Kasumi-1 (cell line): ENCODE data around the gene MAP1LC3A.
A peak's percentile ranks its signal among the peaks of the same experiment; 100 is the strongest.

ENCODE experiments used
- DNase-seq, 2 experiments: peaks; one replicate each; lab custom pipeline; 2025; lab: John Stamatoyannopoulos, UW

Gene MAP1LC3A

DNA sequence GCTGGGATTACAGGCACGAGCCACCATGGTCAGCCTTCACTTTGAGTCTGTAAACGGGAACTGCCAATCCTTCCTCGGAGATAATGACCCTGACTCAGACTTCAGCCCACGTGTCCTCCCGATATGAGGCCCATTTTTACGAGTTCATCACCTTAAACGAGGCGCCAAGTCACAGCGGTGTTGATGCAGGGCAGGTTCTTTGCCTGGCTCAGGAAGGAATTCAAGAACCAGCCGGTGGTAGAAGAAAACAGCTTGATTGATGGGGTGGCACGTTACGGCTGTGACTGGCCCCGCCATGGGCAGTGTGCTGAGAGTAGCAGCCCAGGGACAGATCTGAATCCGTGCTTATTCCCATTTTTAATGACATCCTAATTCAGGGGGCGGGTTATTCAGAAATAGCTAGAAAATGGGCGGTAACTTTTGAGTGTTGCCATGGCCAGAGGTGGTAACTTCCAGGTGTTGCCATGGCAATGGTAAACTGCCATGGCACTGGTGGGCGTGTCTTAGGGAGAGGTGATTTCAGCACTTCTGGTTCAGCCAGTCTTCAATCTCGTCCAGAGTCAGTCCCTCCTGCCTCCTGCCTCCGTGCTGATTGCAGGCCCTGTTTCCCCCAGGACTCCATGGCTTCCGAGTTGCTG is 9.1 kb upstream of the MAP1LC3A start:
- no peak for DNase-seq

DNA sequence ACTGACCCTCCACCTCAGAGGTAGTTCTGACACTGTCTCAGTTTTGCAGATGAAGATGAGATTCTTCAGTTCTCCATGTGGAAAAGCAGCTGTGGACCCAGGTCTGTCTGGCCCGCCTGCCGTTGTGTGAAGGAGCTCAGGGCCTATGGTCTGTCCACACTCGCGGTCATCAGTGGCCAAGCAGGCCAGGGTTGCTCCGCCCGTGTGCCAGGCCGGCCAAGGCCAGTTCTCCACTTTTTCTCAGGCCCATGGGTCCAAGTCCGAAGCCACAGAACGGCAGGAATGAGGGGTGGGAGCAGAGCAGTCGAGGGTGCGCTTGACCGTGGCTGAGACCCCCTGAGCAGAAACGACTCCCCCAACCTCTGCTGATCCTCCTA is 8.6 kb upstream of the MAP1LC3A start:
- no peak for DNase-seq

DNA sequence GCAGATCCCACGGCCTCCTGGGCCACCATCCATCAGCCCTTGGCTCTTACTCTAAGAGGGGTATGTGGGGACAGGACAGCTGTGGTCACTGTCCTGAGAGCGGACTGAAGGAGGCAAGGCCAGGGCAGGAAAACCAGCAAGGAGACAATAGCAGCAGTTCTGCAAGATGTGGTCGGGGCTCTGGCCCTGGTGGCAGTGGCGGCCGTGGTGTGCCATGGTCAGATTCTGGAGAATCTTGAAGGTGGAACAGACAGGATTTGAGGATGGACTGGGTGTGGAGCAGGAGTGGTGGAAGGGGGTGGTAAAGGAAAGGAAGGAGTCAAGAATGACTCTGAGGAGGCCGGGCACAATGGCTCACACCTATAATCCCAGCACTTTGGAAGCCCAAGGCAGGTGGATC is 5.9 kb upstream of the MAP1LC3A start:
- no peak for DNase-seq

DNA sequence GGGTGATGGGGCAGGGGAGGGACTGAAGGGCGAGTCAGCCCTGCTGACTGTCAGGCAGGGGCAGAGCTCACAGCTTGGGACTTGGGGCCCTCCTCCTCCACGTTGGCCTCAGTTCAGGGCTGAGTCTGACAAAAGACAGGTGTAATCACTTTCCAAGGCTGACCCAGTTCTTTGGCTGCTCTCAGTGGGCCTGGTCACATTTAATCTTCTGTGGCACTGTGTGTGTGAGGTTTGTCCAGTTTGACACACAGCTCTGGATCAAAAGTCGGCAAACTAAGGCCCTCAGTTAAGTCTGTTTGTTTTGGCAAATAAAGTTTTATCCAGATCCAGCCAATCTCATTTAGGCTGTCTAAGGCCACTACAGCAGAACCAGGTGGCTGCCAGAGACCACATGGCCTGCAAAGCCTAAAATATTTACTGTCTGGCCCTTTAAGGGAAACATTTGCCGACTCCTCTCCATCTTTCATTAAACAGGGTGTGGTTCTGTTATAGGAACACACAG is 5.1 kb upstream of the MAP1LC3A start:
- DNase-seq, result no peak

DNA sequence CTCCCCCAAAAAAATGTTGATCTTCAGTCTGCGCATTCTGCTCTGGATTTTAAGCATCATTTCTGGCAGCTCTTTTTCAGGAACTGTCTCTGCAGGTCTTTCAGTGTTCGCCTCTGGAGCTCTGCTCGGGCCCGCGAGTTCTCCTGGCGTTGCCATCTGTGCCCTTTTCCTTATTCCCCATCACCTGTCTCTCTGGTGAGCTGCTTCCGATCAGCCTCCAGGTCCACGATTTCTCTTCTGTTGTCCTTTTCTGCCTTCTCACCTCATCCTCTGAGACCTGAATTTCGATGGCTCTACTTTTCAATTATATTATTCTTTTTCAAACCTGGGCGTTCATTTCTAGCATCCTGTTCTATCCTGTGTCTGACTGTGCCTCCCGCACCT is 590 bp upstream of the MAP1LC3A start:
- no peak for DNase-seq

DNA sequence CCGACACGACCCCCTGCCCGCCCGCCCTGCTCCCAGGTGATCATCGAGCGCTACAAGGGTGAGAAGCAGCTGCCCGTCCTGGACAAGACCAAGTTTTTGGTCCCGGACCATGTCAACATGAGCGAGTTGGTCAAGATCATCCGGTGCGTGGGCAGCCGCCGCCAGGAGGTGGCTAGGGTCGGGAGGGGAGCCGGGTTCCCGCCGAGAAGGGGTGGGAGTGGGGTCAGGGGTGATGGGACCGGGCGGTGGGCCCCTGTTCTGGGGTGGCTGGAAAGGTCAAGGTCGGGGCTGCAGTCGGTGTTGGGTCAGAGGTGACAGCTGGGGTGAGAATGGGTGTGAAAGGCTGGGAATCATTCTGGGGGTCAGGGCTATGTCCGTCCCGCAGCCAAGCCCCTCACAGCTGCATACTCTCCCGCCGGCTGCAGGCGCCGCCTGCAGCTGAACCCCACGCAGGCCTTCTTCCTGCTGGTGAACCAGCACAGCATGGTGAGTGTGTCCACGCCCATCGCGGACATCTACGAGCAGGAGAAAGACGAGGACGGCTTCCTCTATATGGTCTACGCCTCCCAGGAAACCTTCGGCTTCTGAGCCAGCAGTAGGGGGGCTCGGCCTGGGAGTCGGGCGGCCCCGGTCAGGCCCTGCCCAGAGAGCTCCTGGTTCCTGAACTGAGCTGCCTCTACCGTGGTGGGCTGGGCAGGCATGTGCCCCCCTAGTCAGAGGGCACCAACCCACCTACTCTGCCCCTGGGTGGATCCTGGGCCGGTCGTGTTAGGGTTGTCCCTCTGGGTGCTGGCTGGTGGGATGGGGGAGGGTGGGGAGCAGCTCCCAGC is 1.0 kb downstream of the MAP1LC3A start:
- no peak for DNase-seq

DNA sequence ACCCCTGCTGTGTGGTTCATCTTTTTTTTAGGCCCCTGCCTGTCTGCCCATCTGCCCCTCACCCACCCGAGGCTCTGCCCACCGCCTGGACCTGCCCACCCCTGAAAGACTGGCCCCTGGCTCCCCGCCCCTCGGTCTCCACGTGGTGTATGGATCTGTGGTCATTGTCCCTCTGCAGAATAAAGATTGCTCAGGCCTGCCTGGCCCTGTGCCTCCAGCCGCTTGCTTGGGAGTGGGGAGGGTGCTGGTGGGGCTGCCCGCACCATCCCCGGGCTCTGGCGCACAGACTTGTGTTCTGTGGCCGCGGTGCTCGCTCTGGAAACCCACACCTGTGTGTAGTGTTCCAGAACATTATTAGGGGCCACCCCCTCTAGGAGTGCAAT is 1.6 kb downstream of the MAP1LC3A start:
- DNase-seq, result no peak

DNA sequence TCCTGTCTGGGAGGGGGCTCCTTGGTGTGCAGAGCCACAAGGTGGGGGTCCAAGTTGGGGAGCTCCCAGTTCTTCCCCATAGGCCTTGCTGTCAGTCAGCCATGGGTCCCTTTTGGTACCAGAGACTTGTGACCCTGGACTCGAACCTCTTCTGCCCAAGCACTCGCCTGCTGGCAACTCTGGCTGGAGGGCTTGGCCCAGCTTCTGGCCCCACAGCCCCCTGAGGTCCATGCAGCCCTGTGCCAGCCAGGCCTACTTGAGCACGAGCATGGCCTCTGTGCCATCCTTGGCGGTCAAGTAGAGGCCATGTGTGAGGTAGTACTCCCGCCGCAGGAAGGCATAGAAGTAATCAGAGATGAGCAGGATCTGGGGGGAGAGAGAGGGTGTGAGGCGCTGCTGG is 2.1 kb downstream of the MAP1LC3A start:
- DNase-seq, result no peak

DNA sequence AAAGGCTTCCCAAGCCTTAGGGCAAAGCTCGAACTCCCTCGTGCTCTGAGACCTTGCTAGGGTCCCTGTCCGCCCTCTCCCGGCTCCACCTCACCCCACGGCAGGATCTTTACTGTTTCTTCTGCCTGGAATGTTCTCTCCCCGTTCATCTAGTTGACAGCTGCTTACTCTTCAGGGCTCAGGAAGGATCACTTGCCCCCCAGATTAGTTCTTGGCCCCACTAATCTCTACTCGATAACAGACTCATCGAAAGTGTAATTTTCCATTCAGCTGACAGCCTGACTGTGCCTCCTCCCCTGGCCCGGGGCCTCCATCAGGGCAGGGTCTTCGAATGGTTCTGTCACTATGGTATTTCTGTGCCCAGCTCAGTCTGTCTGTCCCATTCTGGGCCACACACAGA is 3.1 kb downstream of the MAP1LC3A start:
- no peak for DNase-seq

DNA sequence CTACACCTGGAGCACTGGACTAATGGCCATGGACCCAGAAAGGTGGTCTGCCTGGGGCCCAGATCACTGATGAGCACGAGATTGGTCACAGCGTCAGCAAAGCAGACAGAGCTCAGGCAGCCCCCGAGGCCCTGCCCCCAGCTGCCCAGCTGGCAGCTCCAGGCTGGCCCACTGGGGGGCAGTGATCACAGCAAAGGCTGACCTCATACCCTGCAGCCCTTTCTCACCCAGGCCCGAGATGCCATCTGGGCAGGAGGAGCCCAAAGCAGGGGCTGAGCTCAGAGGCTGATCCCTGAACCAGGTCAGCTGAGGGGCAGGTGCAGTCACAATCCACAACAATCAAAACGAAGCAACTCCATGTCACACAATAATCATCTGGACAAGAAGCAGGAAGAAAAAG is 4.1 kb downstream of the MAP1LC3A start:
- DNase-seq, result peak; percentile 2 to 8

DNA sequence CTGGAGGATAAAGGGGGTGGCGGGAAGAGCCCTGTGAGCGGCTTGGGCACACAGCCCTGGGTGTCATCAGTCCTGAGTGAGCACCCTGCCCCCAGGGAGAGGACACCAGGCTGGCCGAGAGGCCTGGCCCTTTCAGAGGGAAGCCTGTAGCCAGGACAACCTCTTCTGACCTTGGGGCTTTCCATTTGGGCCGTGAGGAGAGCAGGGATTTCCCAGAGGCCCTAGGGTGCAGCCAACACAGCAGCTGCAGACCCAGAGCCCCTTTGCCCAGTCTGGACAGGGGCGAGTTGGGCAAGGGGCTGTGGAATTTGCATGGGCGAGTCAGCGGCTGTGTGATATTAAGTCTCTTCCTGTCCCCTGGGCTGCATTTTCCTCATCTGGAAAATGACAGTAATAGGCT is 6.3 kb downstream of the MAP1LC3A start:
- no peak for DNase-seq

DNA sequence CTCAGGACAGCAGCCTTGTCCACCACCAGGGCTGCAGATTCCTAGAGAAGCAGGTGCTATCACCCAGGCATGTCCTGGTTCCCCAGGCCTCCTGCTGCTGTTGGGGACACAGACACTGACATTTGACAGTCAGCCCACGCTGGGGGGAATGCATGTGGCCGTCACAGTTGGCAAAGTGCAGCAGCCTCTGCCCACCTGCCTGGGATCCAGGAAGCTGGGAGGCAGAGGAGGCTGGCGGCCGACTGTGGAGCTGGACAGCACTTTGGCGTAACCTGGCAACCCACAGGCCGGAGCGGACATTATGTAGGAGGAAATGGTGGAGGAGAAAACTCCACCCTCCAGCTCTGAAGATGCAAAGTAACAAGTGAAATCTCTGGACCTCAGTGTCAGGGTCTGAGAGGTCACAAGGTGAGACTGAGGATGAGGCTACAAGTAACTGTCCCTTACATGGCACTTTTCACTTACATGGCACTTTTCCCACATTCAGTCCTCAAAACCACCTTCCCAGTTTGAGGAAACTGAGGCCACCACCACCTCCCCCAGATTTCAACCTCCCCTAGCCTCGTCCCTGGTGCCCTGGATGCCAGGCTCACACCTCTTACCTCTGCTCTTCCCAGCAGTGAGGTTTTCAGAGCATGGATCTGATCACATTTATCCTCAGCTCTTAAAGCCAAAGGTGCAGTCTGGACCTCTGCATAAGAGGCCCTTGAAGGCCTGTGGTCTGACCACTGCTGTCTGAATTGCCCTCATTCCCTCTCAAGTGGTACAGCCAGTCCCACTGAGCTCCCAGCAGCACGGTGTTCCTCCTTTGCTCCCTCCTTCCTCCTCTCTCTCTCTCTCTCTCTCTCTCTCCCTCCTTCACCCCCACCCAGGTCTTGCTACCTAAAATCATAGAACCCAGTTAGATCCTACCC is 8.7 kb downstream of the MAP1LC3A start:
- DNase-seq, result no peak

DNA sequence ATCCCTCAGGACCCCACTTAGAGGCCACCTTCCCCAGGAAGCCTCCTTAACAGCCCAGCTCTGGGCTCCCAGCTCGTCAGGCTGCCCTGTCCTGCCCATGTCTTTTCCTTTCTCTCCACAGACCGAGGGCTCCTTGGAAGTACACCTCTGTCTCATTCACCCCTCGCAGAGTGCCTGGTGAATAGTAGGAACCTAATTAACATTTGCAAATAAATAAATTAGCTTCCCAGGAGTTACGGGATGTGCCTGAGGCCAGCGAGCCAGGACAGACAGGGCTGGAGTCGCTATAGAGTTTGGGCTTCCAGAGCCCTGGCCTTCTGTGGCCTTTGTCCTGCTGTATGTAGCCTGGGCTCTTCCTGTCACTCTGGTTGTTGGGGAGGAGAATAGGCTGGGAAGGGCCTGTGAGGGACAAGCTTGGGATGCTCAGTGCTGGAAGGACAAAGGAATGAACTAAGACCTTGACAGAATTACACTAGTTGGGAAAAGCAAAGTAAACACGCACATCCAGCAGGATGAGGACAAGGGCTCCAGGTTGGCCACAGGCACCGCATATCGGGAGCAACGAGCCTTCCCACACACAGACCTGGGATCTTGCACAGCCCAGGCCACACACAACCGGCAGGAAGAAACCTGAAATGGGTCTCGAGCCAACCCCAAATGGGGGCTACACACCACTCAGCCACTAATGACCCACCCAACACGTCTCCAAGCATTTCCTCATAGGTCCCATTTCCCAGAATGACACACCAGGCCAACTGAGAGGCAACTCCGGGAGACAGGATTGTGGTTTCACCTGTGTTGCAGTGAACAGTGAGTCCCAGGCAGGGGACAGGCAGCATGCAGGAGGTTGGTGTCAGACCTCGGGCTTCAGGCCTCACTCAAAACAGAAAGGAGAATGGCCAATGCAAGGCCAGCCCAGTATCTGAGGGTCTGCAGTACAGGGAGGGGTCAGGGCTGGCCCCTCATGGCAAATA is 9.7 kb downstream of the MAP1LC3A start:
- no peak for DNase-seq

DNA sequence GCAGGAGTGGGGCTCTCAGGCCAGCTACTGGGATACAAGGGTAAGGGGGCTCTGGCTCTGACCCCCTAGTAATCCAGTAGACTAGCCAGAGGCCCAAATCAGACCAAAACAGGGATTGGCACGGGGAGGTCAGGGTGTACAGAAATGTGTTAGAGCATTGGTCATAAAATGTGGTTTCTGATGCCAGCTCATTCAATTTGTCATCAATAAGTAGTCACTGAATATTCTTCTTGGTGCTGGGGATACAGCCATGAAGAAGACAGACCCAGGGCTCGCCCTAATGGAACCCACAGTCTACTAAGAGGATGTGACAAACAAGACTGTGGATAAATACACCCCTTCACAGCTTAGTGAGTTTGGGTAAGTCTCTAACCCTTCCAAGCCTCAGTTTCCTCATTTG is 11.1 kb downstream of the MAP1LC3A start:
- no peak for DNase-seq

DNA sequence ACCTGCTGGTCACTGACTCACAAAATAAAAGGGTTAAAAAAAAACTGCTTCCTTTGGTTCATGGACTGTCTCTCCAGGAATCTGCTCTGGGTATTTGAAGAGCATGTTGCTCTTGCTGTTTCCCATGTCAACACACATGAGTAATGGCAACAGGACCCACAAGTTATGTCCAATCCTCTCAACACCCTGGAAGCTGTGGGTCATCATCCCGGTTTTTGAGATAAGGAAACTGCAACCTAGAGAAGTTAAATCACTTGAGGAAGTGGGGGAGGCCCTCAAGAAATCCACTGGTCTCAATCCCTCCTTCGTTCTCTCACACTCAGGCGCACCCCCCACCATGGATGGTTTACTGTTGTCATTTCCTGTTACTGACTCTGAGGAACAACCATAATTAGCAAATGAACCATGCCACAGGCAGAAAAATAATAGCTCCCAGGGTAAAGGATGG is 12.4 kb downstream of the MAP1LC3A start:
- peak in 1 of 2 experiments; percentile 17 for DNase-seq

DNA sequence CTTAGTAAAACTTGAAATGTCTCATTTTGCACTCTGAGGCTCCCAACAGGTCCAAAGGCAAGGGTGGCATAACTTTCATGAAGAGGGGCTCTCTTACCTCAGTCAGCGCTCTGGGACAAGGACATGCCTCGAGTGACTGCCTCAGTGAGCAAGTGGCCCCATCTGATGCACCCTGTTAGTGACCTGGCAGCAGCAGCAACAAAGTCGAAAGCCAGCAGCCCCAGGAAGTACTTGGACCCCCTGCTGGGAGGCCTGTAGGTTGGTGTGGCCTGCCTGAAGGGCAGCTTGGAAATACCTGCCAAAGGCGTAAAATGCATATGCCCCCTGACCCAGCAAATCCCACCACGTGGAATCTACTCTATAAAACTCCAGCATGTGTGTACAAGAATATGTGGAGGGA is 13.2 kb downstream of the MAP1LC3A start:
- DNase-seq, result no peak

DNA sequence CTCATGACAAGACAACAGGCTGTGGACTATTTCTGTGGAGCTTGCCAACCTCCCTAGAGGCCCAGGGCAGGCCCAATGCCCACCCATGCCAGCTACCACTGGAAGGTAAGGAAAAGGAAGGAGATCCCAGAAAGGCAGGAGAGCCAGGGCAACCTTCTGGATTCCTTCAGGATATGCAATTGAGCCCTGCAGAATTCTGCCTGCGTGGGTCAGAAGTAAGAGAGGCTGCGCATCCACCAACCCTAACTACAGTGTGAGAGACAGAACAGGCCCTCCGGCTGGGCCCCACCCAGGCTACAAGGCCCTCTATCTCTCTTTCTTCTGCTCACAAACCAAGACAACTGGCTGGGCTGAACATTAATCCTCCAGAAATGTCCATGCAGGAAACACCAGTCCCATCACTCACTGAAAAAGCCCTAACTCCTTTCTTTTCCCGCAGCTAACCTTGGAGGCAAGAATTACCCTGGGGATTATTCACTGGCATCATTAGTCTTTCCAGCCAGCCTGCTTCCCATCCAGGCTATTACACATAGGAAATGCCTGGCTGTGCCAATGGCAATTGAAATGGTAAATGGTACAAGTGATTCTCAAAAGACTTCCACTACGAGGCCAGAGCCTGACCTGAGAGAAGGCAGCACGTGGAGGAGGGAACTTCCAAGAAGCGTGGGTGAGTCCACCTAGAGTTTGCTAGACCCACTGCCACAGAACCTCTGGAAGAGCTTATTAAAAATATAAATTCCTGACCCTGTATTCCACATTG is 15.2 kb downstream of the MAP1LC3A start:
- no peak for DNase-seq

DNA sequence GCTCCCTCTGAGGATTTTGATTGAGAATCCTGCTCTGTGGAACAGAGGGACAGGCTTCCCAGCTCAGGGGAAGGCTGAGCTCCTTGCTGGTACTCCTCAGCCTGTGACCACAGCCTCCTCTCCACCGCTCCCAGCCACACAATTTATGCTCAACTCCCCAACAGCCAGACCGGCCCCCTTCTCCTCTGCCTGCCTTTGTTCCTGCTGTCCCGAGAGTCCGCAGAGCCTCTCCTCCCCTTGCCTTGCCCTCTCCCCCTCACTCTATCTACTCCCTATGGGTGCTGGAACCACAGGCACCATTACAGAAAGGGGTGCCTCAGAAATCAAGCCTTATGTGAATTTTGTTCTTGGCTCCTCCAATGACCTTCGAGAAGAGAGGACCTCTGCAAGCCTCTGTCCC is 15.9 kb downstream of the MAP1LC3A start:
- no peak for DNase-seq

DNA sequence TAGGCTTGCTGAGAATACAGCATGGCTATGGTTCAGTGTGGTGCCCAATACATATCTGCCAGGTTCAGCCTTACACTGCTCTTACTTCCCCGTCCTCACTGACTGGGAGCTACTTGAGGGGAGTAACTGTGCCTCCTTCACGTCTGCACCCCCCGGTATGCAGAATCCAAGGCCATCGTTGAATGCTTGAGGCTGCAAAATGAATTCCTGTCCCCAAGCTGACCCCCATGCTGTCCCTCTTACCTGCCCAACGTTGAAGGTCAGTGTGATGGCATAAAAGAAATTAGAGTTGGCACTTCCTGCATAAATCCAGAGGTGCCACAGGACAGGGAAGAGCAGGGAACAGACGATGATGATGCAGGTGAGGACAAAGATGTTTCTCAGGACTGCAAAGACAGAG is 16.3 kb downstream of the MAP1LC3A start:
- DNase-seq, result no peak

DNA sequence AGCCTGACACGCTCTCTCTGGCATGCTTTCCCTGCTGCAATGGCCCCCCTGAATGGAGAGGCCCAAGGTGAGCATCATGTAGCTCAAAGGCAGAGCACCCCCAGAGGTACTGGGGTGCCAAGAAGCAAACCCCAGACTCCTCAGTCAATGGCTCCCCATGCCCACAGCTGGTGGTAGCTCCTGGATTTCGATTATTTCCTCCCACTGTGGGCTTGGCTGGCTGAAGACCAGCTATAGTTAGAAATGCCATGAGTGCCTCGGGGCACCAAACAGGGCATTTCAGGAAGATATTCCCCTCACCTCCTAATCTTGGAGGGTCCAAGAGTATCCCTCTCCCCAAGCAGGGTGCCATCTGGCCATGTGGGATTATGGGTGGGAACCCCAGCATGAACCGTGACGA is 16.8 kb downstream of the MAP1LC3A start:
- DNase-seq, result no peak

DNA sequence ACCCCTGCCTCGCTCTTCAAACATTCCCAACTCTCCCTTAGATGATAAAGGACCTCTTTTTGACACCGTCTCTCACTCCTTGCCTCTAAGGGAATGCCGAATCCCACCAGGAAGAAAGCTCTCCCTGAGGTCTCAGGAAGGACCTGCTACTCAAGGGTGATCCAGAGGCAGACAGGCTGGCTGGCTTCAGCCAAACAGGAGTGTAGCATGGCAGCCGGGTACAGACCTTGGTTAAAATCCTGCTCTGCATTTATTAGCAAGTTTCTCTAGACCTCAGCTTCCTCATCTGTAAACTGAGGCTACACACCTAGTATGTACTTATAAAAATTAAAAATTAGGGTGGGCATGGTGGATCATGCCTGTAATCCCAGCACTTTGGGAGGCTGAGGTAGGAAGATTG is 17.2 kb downstream of the MAP1LC3A start:
- no peak for DNase-seq
